Fibroblast of mammary gland (primary cell): Measurements from ENCODE around the gene PPP2R5E.
A peak's percentile ranks its signal among the peaks of the same experiment; 100 is the strongest.

ENCODE experiments used
- DNase-seq: peaks from one replicate; pipeline ENCODE4 v3.0.0-alpha.2; 2010; ENCODE audit warnings: low read depth
- H3K4me3 ChIP-seq: 2 replicates; pipeline ENCODE4 v1.5.1; 2011; ENCODE audit warnings: low read depth, mild to moderate bottlenecking, low read length, moderate library complexity; ENCODE audit not compliant: control insufficient read depth
- TF ChIP-seq, protein P1 (sequence below): conservative IDR thresholded peaks from 2 replicates; pipeline ENCODE4 v1.5.1; 2011; ENCODE audit warnings: low read depth, low read length, inconsistent platforms; ENCODE audit not compliant: control insufficient read depth, insufficient read depth

PPP2R5E gene

DNA sequence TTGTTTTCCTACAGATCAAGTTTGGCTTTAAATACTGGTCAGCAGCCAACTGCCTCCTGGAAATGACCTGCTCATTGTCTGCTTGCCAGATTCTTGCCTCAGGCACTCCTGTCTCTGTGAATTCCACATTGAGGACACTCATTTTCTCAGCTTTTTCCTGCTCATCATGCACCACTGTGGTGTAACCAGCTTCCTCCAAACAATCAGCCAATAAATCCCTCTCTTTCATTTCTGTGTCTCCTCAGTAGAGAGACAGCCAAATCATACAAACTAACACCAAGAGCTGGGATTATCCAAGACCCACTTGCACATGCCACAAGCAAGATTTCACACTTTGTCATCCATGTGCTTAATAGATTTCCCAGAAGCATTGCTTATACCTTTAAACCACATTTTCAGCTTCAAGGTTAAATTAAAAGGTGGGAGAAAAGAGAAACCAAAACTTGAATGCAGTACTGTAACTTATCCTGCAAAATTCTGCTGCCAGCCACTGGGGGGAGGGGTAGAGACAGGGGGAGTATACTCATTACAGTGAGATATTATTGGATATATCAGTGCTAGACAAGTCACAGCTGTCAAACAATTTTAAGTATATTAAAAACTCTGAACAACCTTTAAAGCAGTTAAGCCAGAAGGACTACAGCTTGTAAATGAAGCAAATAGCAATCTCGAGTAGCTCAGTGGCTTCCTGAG is 105.0 kb downstream of the PPP2R5E start:
- peak overlapping the region; percentile 20 for H3K4me3 ChIP-seq
- DNase-seq = peak; percentile 97
- TF ChIP-seq, protein P1, sequence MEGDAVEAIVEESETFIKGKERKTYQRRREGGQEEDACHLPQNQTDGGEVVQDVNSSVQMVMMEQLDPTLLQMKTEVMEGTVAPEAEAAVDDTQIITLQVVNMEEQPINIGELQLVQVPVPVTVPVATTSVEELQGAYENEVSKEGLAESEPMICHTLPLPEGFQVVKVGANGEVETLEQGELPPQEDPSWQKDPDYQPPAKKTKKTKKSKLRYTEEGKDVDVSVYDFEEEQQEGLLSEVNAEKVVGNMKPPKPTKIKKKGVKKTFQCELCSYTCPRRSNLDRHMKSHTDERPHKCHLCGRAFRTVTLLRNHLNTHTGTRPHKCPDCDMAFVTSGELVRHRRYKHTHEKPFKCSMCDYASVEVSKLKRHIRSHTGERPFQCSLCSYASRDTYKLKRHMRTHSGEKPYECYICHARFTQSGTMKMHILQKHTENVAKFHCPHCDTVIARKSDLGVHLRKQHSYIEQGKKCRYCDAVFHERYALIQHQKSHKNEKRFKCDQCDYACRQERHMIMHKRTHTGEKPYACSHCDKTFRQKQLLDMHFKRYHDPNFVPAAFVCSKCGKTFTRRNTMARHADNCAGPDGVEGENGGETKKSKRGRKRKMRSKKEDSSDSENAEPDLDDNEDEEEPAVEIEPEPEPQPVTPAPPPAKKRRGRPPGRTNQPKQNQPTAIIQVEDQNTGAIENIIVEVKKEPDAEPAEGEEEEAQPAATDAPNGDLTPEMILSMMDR = peak; percentile 9

DNA sequence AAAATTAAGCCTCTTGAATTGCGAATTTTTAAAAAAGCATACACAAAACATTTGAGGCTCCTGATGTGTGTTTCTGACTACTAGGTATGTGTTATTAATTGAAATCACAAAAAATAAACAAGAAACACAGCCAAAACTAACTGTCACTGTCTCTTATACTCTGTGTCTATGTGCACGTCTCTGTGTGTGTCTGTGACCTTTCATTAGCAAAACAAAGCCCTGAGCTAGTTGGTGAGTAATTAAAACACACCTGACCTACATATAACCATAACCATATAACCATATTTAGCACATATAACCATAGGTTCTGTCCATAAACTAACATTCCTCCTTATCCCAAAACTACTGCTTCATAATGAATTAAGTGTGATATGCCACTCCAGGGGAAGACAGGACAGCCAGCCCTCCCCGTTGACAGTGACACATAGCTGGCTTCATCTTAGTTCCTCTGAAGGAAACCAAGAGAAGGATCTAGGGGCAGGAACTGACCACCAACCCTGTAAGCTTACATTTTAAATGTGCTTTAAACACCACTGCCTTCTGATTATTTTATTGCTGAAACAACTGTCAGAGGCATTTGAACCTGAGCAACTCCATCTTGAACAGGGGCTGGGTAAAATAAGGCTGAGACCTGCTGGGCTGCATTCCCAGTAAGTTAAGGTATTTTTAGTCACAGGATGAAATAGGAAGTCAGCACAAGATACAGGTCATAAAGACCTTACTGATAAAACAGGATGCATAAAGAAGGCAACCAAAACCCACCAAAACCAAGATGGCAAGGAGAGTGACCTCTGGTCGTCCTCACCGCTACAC is 106.7 kb downstream of the PPP2R5E start:
- H3K4me3 ChIP-seq = no peak overlapping the region
- TF ChIP-seq, protein P1 = no peak
- DNase-seq = no peak

DNA sequence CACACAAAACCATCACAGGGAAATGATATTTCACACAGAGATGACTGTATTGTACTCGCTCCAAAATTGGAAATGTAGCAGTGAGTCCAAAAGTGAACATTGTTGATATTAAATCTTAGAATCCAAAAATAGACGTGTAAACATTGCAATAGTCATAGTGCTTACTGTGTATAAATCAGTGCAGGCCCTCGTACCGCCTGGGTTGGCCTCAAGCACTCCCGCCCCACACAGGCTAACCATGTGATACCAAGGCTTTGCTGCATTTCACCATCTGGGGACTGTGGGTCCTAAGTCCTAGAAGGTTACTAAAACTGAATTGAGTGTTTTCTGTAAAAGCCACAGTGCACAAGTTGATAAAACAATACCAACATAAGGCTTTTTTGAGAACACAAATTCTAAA is 107.3 kb downstream of the PPP2R5E start:
- DNase-seq = peak; percentile 89
- TF ChIP-seq, protein P1 = no peak
- no peak overlapping the region for H3K4me3 ChIP-seq

DNA sequence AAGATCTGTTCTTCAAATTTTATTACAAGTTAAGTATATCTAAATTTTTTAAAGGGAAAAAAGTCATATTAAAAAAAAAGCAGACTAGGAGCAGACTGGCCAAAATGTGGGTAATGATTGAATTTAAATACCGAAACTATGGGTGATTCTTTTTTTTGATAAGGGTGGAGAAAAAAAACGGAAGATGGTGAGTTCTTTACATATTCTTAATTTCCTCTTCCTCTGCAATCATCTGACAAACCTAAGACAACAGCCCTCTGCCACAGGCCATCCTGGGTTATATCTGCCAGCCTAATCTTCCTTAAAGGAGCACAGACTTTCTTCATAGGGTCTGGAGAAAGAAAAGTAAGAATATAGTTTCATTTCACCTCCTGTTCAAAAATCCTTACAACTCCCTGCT is 108.0 kb downstream of the PPP2R5E start:
- no peak overlapping the region for H3K4me3 ChIP-seq
- TF ChIP-seq, protein P1 = no peak
- no peak for DNase-seq

DNA sequence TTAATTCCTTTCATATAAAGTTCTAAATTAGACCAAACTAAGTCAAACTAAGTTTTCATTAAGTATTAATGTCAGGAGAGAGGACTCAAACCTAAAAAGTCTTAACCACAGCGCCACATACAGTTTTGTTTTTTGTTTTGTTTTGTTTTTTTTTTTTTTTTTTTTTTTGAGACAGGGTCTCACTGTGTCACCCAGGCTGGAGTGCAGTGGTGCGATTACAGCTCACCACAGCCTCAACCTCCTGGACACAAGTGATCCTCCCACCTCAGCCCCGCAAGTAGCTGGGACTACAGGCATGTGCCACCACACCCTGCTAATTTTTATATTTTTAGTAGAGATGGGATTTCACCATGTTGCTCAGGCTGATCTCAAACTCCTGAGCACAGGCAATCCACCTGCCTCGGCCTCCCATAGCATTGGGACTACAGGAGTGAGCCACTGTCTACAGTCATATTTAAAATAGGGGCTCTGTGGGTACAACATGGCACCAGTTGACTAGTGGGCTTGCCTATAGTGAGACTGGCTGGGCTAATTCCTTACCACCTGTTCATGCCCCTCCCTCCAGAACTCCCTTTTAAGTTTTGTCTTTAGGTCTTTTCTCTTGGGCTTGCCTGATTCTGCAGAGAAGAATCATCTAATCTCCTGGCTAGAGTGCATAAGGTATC is 110.2 kb downstream of the PPP2R5E start:
- no peak for DNase-seq
- TF ChIP-seq, protein P1 = no peak
- no peak overlapping the region for H3K4me3 ChIP-seq

DNA sequence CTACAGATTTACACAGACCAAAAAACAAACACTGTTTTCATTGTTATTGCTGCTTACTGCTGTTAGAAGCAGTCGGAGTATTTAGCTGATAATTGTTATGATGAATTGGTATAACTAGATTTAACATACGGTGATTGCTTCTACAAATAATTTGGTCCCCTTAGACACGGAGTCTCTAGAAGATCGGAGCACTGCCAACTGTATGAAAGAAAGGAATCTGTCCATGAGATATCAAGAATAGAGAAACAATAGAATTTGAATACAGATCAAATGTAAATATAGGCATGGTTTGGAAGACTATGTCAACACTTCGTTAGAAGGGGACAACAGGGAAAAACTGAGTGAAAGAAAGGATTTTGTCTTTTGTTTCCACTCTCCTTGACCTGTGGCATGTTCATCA is 110.9 kb downstream of the PPP2R5E start:
- H3K4me3 ChIP-seq = no peak overlapping the region
- DNase-seq = no peak
- TF ChIP-seq, protein P1 = no peak
